HEK293 (cell line): ENCODE data around the gene STING1.
A peak's percentile ranks its signal among the peaks of the same experiment; 100 is the strongest.

Experiments
- CTCF ChIA-PET: fragments of 350-600 bp; formaldehyde crosslinking; extraction: SDS; loops from one replicate; lab custom pipeline; 2021; ENCODE audit warnings: antibody characterized with exemption; lab: Yijun Ruan, JAX
- POLR2A ChIA-PET: fragments of 300-600 bp; formaldehyde crosslinking; extraction: SDS; loops from one replicate; lab custom pipeline; 2020; ENCODE audit warnings: antibody characterized with exemption, inconsistent platforms; lab: Yijun Ruan, JAX
- H3K27ac ChIP-seq: fragments of 200-500 bp; sonication (Bioruptor generic); 2 replicates; pipeline ENCODE4 v1.5.1; 2014; ENCODE audit warnings: low read depth, low read length, control low read depth, inconsistent platforms; ENCODE audit errors: extremely low read depth
- H3K36me3 ChIP-seq, 2 experiments: fragments of 200-500 bp in 1 of 2; sonication (Bioruptor generic) in 1 of 2; 1 replicate in 1 of 2; 2 replicates in 1 of 2; pipeline ENCODE4 v1.5.1; 2014 to 2017; ENCODE audit warnings: inconsistent platforms in 2 of 2, low read length in 2 of 2; ENCODE audit not compliant: control insufficient read depth in 2 of 2, insufficient read depth in 1 of 2
- H3K4me1 ChIP-seq: fragments of 200-500 bp; sonication (Bioruptor generic); 2 replicates; pipeline ENCODE4 v1.5.1; 2014; ENCODE audit warnings: mild to moderate bottlenecking, low read length, inconsistent platforms; ENCODE audit not compliant: control insufficient read depth, insufficient read depth
- H3K4me3 ChIP-seq: 2 replicates; pipeline ENCODE4 v1.5.1; 2011; ENCODE audit warnings: low read depth, mild to moderate bottlenecking, control low read depth, low read length, moderate library complexity
- H3K9me3 ChIP-seq: fragments of 200-500 bp; sonication (Bioruptor generic); 2 replicates; pipeline ENCODE4 v1.5.1; 2014; ENCODE audit warnings: low read depth, low read length, inconsistent platforms; ENCODE audit not compliant: control insufficient read depth, insufficient read depth
- GLIS1 ChIP-seq: fragments of 450-650 bp; formaldehyde crosslinking; IDR thresholded peaks from 2 replicates; pipeline ENCODE4 v1.5.1; 2016; ENCODE audit warnings: missing biosample characterization, missing genetic modification characterization
- KLF1 ChIP-seq: fragments of 450-650 bp; formaldehyde crosslinking; IDR thresholded peaks from 2 replicates; pipeline ENCODE4 v1.5.1; 2016; ENCODE audit warnings: missing biosample characterization, missing genetic modification characterization
- KLF17 ChIP-seq: fragments of 450-650 bp; formaldehyde crosslinking; IDR thresholded peaks from 2 replicates; pipeline ENCODE4 v1.5.1; 2016; ENCODE audit warnings: missing biosample characterization, missing genetic modification characterization
- MEIS1 ChIP-seq: sonication (generic); formaldehyde crosslinking; IDR thresholded peaks from 2 replicates; pipeline ENCODE4 v1.8.1; 2022; ENCODE audit warnings: missing genetic modification reagents, mild to moderate bottlenecking, borderline replicate concordance
- MZF1 ChIP-seq: fragments of 450-650 bp; formaldehyde crosslinking; IDR thresholded peaks from 2 replicates; pipeline ENCODE4 v1.5.1; 2017; ENCODE audit warnings: missing biosample characterization, missing genetic modification characterization, borderline replicate concordance
- OVOL3 ChIP-seq: fragments of 450-650 bp; formaldehyde crosslinking; IDR thresholded peaks from 2 replicates; pipeline ENCODE4 v1.5.1; 2016; ENCODE audit warnings: missing biosample characterization, missing genetic modification characterization
- SCRT2 ChIP-seq: fragments of 450-650 bp; formaldehyde crosslinking; IDR thresholded peaks from 2 replicates; pipeline ENCODE4 v1.5.1; 2016; ENCODE audit warnings: missing biosample characterization, missing genetic modification characterization
- TRIM28 ChIP-seq: IDR thresholded peaks from 2 replicates; pipeline ENCODE4 v1.6.1; 2011; ENCODE audit warnings: low read length, control low read depth, borderline replicate concordance
- ZBTB48 ChIP-seq: fragments of 450-650 bp; formaldehyde crosslinking; IDR thresholded peaks from 2 replicates; pipeline ENCODE4 v1.5.1; 2016; ENCODE audit warnings: missing biosample characterization, missing genetic modification characterization
- ZIC2 ChIP-seq: fragments of 450-650 bp; formaldehyde crosslinking; IDR thresholded peaks from 2 replicates; pipeline ENCODE4 v1.5.1; 2016; ENCODE audit warnings: missing biosample characterization, missing genetic modification characterization
- ZNF211 ChIP-seq: fragments of 450-650 bp; formaldehyde crosslinking; IDR thresholded peaks from 2 replicates; pipeline ENCODE4 v1.5.1; 2016; ENCODE audit warnings: low read depth, missing biosample characterization, missing genetic modification characterization
- ZNF214 ChIP-seq: fragments of 450-650 bp; formaldehyde crosslinking; IDR thresholded peaks from 2 replicates; pipeline ENCODE4 v1.5.1; 2017; ENCODE audit warnings: missing biosample characterization, mild to moderate bottlenecking, missing genetic modification characterization, borderline replicate concordance
- ZNF23 ChIP-seq: fragments of 450-650 bp; formaldehyde crosslinking; IDR thresholded peaks from 2 replicates; pipeline ENCODE4 v1.5.1; 2016; ENCODE audit warnings: missing biosample characterization, missing genetic modification characterization, borderline replicate concordance
- ZNF24 ChIP-seq: fragments of 450-650 bp; formaldehyde crosslinking; IDR thresholded peaks from 2 replicates; pipeline ENCODE4 v1.5.1; 2016; ENCODE audit warnings: missing biosample characterization, missing genetic modification characterization
- ZNF302 ChIP-seq: fragments of 450-650 bp; formaldehyde crosslinking; IDR thresholded peaks from 2 replicates; pipeline ENCODE4 v1.5.1; 2016; ENCODE audit warnings: missing biosample characterization, missing genetic modification characterization, low read depth
- ZNF362 ChIP-seq: fragments of 450-650 bp; formaldehyde crosslinking; IDR thresholded peaks from 2 replicates; pipeline ENCODE4 v1.5.1; 2016; ENCODE audit warnings: missing biosample characterization, missing genetic modification characterization
- ZNF398 ChIP-seq: fragments of 450-650 bp; formaldehyde crosslinking; IDR thresholded peaks from 2 replicates; pipeline ENCODE4 v1.5.1; 2017; ENCODE audit warnings: missing biosample characterization, missing genetic modification characterization
- ZNF416 ChIP-seq: fragments of 450-650 bp; formaldehyde crosslinking; IDR thresholded peaks from 2 replicates; pipeline ENCODE4 v1.5.1; 2016; ENCODE audit warnings: missing biosample characterization, missing genetic modification characterization
- ZNF555 ChIP-seq: fragments of 450-650 bp; formaldehyde crosslinking; conservative IDR thresholded peaks from 2 replicates; pipeline ENCODE4 v1.5.1; 2017; ENCODE audit warnings: missing biosample characterization, mild to moderate bottlenecking, missing genetic modification characterization, inconsistent platforms
- ZNF785 ChIP-seq: fragments of 450-650 bp; formaldehyde crosslinking; IDR thresholded peaks from 2 replicates; pipeline ENCODE4 v1.5.1; 2016; ENCODE audit warnings: missing biosample characterization, missing genetic modification characterization
- ZXDB ChIP-seq: fragments of 450-650 bp; formaldehyde crosslinking; IDR thresholded peaks from 2 replicates; pipeline ENCODE4 v1.5.1; 2016; ENCODE audit warnings: missing biosample characterization, missing genetic modification characterization
- TF ChIP-seq, protein P1 (sequence below): fragments of 450-650 bp; formaldehyde crosslinking; conservative IDR thresholded peaks from 2 replicates; pipeline ENCODE4 v1.5.1; 2016; ENCODE audit warnings: low read depth, missing biosample characterization, missing genetic modification characterization
- TF ChIP-seq, protein P2 (sequence below): fragments of 450-650 bp; formaldehyde crosslinking; IDR thresholded peaks from 2 replicates; pipeline ENCODE4 v1.5.1; 2017; ENCODE audit warnings: missing biosample characterization, missing genetic modification characterization

The STING1 gene

DNA sequence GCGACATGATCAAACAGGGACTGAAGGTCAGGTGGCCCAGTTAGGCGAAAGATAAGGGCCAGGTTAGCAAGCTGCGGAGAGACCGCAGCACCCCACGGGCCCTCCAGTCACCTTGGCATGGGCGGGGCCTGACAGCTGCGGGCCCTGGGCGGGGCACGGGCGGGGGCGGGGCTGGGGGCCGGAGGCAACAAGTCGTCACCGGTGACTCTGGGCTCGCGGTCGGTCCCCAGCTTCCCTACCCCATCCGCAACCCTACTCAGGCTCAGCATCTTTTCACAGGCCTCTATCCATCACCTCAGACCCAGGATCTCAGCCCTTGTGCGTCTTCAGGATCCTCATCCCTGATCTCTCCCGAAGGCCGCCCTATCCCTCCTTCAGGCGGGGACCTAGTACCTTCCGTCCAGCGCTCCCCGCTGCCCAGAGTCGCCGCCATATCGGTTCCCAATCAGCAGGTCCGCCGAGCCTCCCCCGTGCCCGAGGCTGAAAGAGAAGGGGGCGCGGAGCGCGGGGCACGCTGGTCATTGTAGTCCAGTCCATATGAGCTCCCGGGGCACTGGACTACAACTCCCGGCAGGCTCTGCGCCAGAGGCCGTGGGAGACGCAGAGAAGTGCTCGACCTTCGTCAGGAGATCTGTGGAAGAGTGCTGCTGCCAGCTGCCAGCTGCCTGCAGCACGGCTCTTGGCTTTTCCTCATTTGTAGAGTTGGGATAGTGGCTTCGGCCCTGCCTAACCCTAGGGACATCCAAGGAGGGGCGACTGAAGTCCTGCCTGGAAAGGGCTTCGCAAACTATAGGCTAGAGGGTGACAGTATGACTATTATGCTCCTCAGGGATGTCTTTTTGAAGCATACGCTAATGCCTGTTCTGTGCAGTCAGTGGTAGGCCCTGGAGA is 43.3 kb downstream of the STING1 start, which contains the start of gene DNAJC18:
DNAJC18 (minus strand) TSS at position 513 of the 891 bp plus-strand sequence; CDS start at position 433, 80 bp downstream.
- peaks cover 24 to 25% of the 10 kb centered on the region in 2 experiments for H3K36me3 ChIP-seq
- H3K4me1 ChIP-seq = peaks cover 9% of the 10 kb centered on the region
- ChIA-PET POLR2A (interaction anchor here (0.5 to 1.9 kb wide), 26 partner anchors 9 to 241 kb away, joined by 3 to 21 read pairs (median 4); partner anchors contain the start of genes MATR3, SIL1, SMIM33 and SPATA24), CTCF (interaction anchor here (0.6 to 4.2 kb wide), 5 partner anchors 9 to 1576 kb away, joined by 3 to 28 read pairs (median 6); no protein-coding TSS in a partner anchor)
- H3K9me3 ChIP-seq = no peaks in the 10 kb centered on the region
- peak within 1 kb of the TSS; percentile 80 for H3K4me3 ChIP-seq
- H3K27ac ChIP-seq = peak within 1 kb of the TSS; percentile 88
- TF ChIP-seq KLF17 (peak; percentile 84), ZNF362 (tag by site-specific recombination) (no peak), ZNF555 (tag by site-specific recombination) (no peak), ZNF785 (tag by site-specific recombination) (0 out of 2 replicates have a peak, but pooled peaks have one; percentile 51), OVOL3 (tag by site-specific recombination) (no peak), ZNF416 (tag by site-specific recombination) (no peak), ZNF398 (tag by site-specific recombination) (peak; percentile 80), ZNF23 (tag by site-specific recombination) (no peak), ZNF24 (tag by site-specific recombination) (peak; percentile 86; the same call in 1 of the 2 replicates), KLF1 (tag by site-specific recombination) (peak; percentile 57), ZNF302 (tag by site-specific recombination) (no peak), GLIS1 (peak; percentile 91), ZNF214 (tag by site-specific recombination) (no peak), ZXDB (peak; percentile 97), MEIS1 (CRISPR knock-in tag) (no peak), SCRT2 (tag by site-specific recombination) (peak; percentile 99), MZF1 (tag by site-specific recombination) (peak; percentile 68; the same call in 1 of the 2 replicates), ZBTB48 (peak; percentile 93), TRIM28 (no peak), ZIC2 (peak; percentile 45; the same call in 1 of the 2 replicates), ZNF211 (tag by site-specific recombination) (no peak)
- TF ChIP-seq, protein P1, sequence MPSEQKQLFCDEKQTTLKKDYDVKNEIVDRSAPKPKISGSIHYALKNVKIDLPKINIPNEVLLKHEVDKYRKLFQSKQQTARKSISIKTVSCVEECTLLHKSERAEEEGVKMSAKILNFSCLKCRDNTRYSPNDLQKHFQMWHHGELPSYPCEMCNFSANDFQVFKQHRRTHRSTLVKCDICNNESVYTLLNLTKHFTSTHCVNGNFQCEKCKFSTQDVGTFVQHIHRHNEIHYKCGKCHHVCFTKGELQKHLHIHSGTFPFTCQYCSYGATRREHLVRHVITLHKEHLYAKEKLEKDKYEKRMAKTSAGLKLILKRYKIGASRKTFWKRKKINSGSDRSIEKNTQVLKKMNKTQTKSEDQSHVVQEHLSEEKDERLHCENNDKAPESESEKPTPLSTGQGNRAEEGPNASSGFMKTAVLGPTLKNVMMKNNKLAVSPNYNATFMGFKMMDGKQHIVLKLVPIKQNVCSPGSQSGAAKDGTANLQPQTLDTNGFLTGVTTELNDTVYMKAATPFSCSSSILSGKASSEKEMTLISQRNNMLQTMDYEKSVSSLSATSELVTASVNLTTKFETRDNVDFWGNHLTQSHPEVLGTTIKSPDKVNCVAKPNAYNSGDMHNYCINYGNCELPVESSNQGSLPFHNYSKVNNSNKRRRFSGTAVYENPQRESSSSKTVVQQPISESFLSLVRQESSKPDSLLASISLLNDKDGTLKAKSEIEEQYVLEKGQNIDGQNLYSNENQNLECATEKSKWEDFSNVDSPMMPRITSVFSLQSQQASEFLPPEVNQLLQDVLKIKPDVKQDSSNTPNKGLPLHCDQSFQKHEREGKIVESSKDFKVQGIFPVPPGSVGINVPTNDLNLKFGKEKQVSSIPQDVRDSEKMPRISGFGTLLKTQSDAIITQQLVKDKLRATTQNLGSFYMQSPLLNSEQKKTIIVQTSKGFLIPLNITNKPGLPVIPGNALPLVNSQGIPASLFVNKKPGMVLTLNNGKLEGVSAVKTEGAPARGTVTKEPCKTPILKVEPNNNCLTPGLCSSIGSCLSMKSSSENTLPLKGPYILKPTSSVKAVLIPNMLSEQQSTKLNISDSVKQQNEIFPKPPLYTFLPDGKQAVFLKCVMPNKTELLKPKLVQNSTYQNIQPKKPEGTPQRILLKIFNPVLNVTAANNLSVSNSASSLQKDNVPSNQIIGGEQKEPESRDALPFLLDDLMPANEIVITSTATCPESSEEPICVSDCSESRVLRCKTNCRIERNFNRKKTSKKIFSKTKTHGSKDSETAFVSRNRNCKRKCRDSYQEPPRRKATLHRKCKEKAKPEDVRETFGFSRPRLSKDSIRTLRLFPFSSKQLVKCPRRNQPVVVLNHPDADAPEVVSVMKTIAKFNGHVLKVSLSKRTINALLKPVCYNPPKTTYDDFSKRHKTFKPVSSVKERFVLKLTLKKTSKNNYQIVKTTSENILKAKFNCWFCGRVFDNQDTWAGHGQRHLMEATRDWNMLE = 0 out of 2 replicates have a peak, but pooled peaks have one; percentile 43
- TF ChIP-seq, protein P2, sequence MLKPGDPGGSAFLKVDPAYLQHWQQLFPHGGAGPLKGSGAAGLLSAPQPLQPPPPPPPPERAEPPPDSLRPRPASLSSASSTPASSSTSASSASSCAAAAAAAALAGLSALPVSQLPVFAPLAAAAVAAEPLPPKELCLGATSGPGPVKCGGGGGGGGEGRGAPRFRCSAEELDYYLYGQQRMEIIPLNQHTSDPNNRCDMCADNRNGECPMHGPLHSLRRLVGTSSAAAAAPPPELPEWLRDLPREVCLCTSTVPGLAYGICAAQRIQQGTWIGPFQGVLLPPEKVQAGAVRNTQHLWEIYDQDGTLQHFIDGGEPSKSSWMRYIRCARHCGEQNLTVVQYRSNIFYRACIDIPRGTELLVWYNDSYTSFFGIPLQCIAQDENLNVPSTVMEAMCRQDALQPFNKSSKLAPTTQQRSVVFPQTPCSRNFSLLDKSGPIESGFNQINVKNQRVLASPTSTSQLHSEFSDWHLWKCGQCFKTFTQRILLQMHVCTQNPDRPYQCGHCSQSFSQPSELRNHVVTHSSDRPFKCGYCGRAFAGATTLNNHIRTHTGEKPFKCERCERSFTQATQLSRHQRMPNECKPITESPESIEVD (tag by site-specific recombination) = no peak
